Endodermal cell (in vitro differentiated cells): ENCODE data around the gene PALLD. TPM values are rescaled to one million over a fixed set of nuclear protein-coding genes. Genes with fewer than 3 reads are reported as not detected.

Source experiments
- DNase-seq: peaks from one replicate; pipeline ENCODE4 v3.0.0-alpha.2; 2017
- H3K27ac ChIP-seq: 2 replicates; pipeline ENCODE4 v1.5.1; 2013; ENCODE audit warnings: mild to moderate bottlenecking, low read depth, low read length, moderate library complexity
- H3K27me3 ChIP-seq: 2 replicates; pipeline ENCODE4 v1.6.1; 2013; ENCODE audit warnings: mild to moderate bottlenecking, low read length, moderate library complexity; ENCODE audit not compliant: insufficient read depth, control insufficient read depth, poor library complexity, severe bottlenecking
- H3K36me3 ChIP-seq: 2 replicates; pipeline ENCODE4 v1.7.0; 2013; ENCODE audit warnings: mild to moderate bottlenecking, low read length, moderate library complexity; ENCODE audit not compliant: control insufficient read depth, insufficient read depth
- H3K4me1 ChIP-seq: one replicate; pipeline ENCODE4 v1.7.0; 2013; ENCODE audit warnings: low read length; ENCODE audit not compliant: control insufficient read depth, insufficient read depth
- H3K4me3 ChIP-seq: 2 replicates; pipeline ENCODE4 v1.5.1; 2013; ENCODE audit warnings: mild to moderate bottlenecking, low read length, moderate library complexity
- H3K9ac ChIP-seq: 2 replicates; pipeline ENCODE4 v1.6.1; 2013; ENCODE audit warnings: mild to moderate bottlenecking, low read length, moderate library complexity; ENCODE audit not compliant: poor library complexity, severe bottlenecking; ENCODE audit errors: extremely low read depth
- H3K9me3 ChIP-seq: 2 replicates; pipeline ENCODE4 v1.6.1; 2013; ENCODE audit warnings: mild to moderate bottlenecking, low read length, moderate library complexity; ENCODE audit not compliant: control insufficient read depth
- H3K27ac Mint-ChIP-seq: 2 replicates; pipeline ENCODE4 v1.8.0; 2020; ENCODE audit warnings: mixed read lengths
- H3K27me3 Mint-ChIP-seq: 2 replicates; pipeline ENCODE4 v1.8.0; 2021; ENCODE audit warnings: mild to moderate bottlenecking, mixed read lengths; ENCODE audit not compliant: insufficient read depth
- H3K36me3 Mint-ChIP-seq: 2 replicates; pipeline ENCODE4 v1.8.0; 2020; ENCODE audit warnings: low read depth, mixed read lengths
- H3K4me1 Mint-ChIP-seq: 2 replicates; pipeline ENCODE4 v1.8.0; 2020; ENCODE audit warnings: mixed read lengths
- H3K4me3 Mint-ChIP-seq: 2 replicates; pipeline ENCODE4 v1.8.0; 2020; ENCODE audit warnings: mild to moderate bottlenecking, moderate library complexity, mixed read lengths
- H3K9me3 Mint-ChIP-seq: 2 replicates; pipeline ENCODE4 v1.8.0; 2020; ENCODE audit warnings: mild to moderate bottlenecking, mixed read lengths
- WGBS, 2 experiments: methylation state at CpG; one replicate each; pipeline versions ENCODE4 v1.1.5 to v1.1.7; 2013; ENCODE audit warnings: missing lambda C conversion rate in 2 of 2, mixed read lengths in 1 of 2; ENCODE audit not compliant: insufficient coverage in 1 of 2, insufficient read length in 1 of 2; 5-methylcytosine and 5-hydroxymethylcytosine counted together
- total RNA-seq, 2 donors: library from RNA; stranded (reverse); fragmentation: NEBNext Ultra II Directional in 1 of 2; extraction: Animal tissue kit (Norgen Biotek cat#: 25700) in 1 of 2; gene quantifications; 2 replicates in 1 of 2; 3 replicates in 1 of 2; pipeline ENCODE4 v1.2.1, GENCODE V29; 2021
- TF ChIP-seq, protein P1 (sequence below): fragments of 200-600 bp; sonication (generic); conservative IDR thresholded peaks from 2 replicates; pipeline ENCODE4 v1.5.0; 2021; ENCODE audit warnings: antibody characterized with exemption, mild to moderate bottlenecking

The PALLD gene
- total RNA-seq, 2 donors from 2014 or later: 51.8 to 86.7 TPM

DNA sequence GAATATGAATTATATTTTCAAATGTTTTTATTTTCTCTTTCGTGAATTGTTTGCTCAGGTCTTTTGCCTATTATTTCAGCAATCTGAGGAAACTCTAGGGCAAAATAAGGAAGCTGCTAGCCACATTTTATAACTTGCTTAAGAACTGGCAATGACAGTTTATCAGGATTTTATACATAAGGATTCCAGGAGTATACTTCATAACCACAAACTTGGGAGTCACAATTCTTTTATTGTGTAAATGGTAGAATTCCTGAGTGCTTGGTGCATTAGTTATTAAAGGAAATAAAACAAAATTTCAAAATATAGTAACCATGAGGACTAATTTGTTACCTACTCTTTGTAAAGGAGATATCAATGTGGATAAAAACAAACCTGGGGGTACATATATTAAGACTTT lies 54.4 kb downstream of the PALLD start:
- Histone ChIP-seq H3K9me3 (no peaks in the 10 kb centered on the region), H3K9ac (no peak overlapping the region), H3K36me3 (no peaks in the 10 kb centered on the region), H3K4me3 (no peak overlapping the region), H3K27me3 (no peaks in the 10 kb centered on the region), H3K4me1 (no peaks in the 10 kb centered on the region), H3K27ac (no peak overlapping the region)
- Mint-ChIP-seq H3K4me3 (no peak overlapping the region), H3K4me1 (peaks cover 6% of the 10 kb centered on the region), H3K27me3 (no peaks in the 10 kb centered on the region), H3K9me3 (no peaks in the 10 kb centered on the region), H3K27ac (no peak overlapping the region), H3K36me3 (no peaks in the 10 kb centered on the region)
- no peak for DNase-seq
- WGBS, 2 experiments: 100% methylated on average over 1 of the region's 1 CpG; no CpG with 5 or more reads in 1 of the 2 experiments
- TF ChIP-seq, protein P1, sequence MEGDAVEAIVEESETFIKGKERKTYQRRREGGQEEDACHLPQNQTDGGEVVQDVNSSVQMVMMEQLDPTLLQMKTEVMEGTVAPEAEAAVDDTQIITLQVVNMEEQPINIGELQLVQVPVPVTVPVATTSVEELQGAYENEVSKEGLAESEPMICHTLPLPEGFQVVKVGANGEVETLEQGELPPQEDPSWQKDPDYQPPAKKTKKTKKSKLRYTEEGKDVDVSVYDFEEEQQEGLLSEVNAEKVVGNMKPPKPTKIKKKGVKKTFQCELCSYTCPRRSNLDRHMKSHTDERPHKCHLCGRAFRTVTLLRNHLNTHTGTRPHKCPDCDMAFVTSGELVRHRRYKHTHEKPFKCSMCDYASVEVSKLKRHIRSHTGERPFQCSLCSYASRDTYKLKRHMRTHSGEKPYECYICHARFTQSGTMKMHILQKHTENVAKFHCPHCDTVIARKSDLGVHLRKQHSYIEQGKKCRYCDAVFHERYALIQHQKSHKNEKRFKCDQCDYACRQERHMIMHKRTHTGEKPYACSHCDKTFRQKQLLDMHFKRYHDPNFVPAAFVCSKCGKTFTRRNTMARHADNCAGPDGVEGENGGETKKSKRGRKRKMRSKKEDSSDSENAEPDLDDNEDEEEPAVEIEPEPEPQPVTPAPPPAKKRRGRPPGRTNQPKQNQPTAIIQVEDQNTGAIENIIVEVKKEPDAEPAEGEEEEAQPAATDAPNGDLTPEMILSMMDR: no peak

DNA sequence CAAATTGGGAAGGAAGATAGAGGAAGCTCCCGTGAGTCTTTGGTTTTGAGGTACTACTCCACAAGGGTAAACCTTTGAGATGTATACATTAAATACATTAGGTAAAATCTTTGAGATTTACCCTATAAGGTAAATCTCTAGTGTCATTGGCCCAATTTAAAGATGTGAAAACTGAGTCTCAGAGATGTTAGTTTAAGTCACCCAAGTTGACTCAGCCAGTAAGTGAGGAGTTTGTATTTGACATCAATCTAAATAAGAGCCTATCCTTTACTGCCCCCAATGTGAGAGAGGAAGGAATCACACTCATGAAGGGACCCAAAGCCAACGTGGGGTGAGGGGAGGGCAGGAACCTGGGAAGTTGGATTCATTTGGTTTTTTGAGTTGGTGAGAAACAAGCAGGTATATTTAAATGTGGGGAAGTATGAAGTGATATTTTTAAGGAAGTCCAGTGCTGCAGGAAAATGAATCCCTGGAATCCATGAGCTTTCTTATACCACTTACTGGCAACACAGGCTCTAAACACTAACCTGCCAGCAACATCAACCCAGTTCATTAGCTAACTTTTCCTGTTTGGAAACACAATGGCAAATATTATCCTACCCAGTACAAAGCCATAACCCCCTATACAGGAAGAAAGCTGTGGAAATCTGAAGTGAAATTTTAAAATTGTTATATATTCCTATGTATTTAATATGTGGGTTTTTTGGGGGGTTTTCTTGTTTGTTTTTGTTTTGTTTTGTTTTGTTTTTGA lies 55.3 kb downstream of the PALLD start:
- Histone ChIP-seq H3K9ac (no peak overlapping the region), H3K27me3 (no peaks in the 10 kb centered on the region), H3K4me3 (no peak overlapping the region), H3K9me3 (no peaks in the 10 kb centered on the region), H3K36me3 (no peaks in the 10 kb centered on the region), H3K27ac (no peak overlapping the region), H3K4me1 (no peaks in the 10 kb centered on the region)
- Mint-ChIP-seq H3K4me3 (no peak overlapping the region), H3K9me3 (no peaks in the 10 kb centered on the region), H3K36me3 (no peaks in the 10 kb centered on the region), H3K4me1 (peaks cover 6% of the 10 kb centered on the region), H3K27ac (no peak overlapping the region), H3K27me3 (no peaks in the 10 kb centered on the region)
- 60 to 83% methylated on average over 1 to 2 of the region's 2 CpGs for WGBS, 2 experiments
- DNase-seq: no peak
- TF ChIP-seq, protein P1: peak; percentile 58

DNA sequence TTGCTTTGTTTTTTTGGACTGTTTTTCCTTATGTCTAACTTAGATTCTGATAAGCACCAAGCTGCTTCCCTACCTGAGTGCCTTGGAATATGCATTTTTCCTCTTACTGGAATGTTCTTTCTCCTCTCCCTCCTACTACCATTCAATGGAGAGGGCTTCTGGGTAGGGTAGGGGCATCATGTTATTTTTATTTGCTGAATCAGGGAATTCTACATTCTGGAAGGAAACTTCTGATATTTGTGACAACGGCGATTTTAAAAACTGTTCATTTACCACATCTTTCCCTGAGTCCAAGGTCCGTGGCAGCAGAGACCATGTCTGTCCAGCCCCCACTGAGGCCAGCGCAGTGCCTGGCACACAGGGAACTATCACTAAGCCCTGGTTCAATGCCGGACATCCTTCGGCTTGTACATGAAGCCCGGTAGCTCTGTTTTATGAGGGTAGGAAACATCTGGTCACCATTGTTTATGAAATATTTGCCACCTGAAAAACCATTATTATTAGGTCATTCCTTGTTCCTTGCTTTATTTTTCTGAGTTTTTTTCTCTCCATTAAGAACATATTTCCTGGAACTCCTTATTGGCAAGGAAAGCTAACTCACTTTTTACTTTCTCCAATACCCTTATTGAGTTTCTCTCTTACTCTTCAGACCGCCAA lies 57.0 kb downstream of the PALLD start:
- Mint-ChIP-seq H3K27me3 (no peaks in the 10 kb centered on the region), H3K4me3 (no peak overlapping the region), H3K27ac (no peak overlapping the region), H3K9me3 (no peaks in the 10 kb centered on the region), H3K4me1 (peaks cover 11% of the 10 kb centered on the region), H3K36me3 (no peaks in the 10 kb centered on the region)
- TF ChIP-seq, protein P1: no peak
- H3K9me3 ChIP-seq: no peaks in the 10 kb centered on the region
- H3K27ac ChIP-seq: no peak overlapping the region
- no peak overlapping the region for H3K9ac ChIP-seq
- 76 to 81% methylated on average over 8 of the region's 8 CpGs for WGBS, 2 experiments
- no peaks in the 10 kb centered on the region for H3K4me1 ChIP-seq
- no peaks in the 10 kb centered on the region for H3K27me3 ChIP-seq
- no peaks in the 10 kb centered on the region for H3K36me3 ChIP-seq
- DNase-seq: no peak
- no peak overlapping the region for H3K4me3 ChIP-seq
